Right ventricle myocardium superior (tissue), 1 donor: ENCODE results near the gene PIEZO2. TPM values are rescaled to one million over a fixed set of nuclear protein-coding genes. Genes with fewer than 3 reads are reported as not detected.

Source experiments
- ATAC-seq: fragments of 200-7000 bp; cut with Tn5 transposase; one replicate; pipeline ENCODE4 v1.9.1; 2020; ENCODE audit warnings: mild to moderate bottlenecking; ENCODE audit not compliant: poor library complexity
- DNase-seq: peaks from one replicate; pipeline ENCODE4 v3.0.0-alpha.2; 2020
- intact Hi-C: fragments of 100-400 bp; cut with DNase I; formaldehyde crosslinking; loops from one replicate; pipeline ENCODE4 v1.11.2; 2022
- total RNA-seq: library from RNA; stranded (reverse); fragmentation: NEBNext Ultra II Directional; extraction: Animal tissue kit (Norgen Biotek cat#: 25700); gene quantifications from one replicate; pipeline ENCODE4 v1.2.1, GENCODE V29; 2021
- donor health status: DM: no; HTN: yes; CAD: no; lungs with severe emphysema.

Gene PIEZO2
- total RNA-seq, 1 donor from 2014 or later, result 0.32 TPM

DNA sequence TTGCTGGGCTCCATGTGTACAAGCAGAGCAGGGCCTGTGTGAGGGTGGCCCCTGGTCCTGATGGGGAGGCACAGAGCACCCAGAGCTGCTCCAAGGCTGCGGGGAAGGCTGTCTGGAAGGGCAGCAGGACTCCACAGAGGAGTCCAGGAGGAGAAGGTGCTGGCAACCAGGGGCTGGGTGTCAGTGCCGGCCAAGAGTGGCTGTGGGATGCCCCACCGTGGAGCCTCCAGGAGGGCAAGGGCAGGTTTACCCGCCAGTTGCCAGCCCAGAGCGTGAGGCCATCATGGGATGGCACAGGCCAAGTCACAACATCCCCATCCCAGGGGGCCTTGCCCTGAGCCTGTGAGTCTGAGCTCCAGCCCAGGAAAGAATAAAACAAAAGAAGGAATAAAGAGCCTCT, 381.7 kb downstream of the PIEZO2 start:
- intact Hi-C loops, result no loop called here
- ATAC-seq, result no peak

DNA sequence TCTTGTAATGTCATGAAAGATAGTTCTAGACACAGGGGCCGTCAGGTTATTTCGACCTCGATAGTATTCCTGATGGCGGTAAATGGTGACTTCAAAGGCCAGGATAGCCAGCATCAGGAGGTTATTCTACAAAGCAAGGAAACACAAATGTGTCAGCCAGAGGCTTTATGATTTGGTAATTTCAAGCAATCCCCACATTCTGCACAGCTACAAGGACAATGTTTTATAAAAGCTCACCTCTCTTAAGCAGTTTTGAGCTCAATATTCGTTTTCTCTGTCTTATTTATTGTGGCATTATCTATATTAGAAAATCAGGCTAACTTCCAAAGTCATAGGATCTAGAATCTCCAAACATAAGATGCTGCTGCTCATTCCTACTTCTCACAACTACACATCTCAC, 388.4 kb downstream of the PIEZO2 start:
- DNase-seq, result no peak
- no peak for ATAC-seq
- intact Hi-C loops, result no loop called here

More for the DNA sequence above, 381.7 kb downstream of the PIEZO2 start:
- no peak for DNase-seq

GRCh38 chr18:10759241-10759640, 390.1 kb downstream of the PIEZO2 start:
- DNase-seq, result no peak
- ATAC-seq, result no peak
- intact Hi-C loops, result no loop called here

- ATAC-seq (no peak), DNase-seq (no peak)
- intact Hi-C loops, result no loop called here
These were observed 391.4 kb downstream of the PIEZO2 start for GRCh38 chr18:10757946-10758345.

DNA sequence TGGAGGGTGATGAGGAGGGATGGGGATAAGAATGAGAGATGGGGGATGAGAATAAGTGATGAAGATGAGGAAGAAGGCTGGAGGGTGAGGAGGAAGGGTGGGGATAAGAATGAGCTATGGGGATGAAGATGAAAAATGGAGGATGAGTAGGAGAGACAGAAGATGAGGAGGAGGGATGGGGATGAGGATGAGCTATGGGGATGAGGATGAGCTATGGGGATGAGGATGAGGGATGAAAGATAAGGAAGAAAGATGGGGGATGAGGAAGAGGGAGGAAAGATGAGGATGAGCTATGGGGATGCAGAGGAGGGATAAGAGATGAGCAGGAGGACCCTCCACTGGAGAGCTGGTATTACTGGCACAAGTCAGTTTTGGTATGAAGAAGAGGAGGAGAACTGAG, 392.0 kb downstream of the PIEZO2 start:
- ATAC-seq (no peak), DNase-seq (no peak)
- intact Hi-C loops, result no loop called here

DNA sequence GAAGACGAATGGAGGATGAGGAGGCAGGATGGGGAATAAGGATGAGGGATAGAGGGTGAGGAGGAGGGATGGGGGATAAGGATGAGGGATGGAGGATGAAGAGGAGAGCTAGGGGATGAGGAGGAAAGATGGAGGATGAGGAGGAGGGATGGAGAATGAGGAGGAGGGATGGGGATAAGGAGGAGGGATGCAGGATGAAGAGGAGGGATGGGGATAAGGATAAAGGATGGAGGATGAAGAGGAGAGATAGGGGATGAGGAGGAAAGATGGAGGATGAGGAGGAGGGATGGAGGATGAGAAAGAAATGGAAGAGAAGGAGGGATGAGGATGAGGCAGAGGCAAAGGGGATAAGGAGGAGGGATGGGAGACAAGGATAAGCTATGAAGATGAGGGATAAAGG, 393.5 kb downstream of the PIEZO2 start:
- DNase-seq (no peak), ATAC-seq (no peak)
- intact Hi-C loops, result no loop called here

DNA sequence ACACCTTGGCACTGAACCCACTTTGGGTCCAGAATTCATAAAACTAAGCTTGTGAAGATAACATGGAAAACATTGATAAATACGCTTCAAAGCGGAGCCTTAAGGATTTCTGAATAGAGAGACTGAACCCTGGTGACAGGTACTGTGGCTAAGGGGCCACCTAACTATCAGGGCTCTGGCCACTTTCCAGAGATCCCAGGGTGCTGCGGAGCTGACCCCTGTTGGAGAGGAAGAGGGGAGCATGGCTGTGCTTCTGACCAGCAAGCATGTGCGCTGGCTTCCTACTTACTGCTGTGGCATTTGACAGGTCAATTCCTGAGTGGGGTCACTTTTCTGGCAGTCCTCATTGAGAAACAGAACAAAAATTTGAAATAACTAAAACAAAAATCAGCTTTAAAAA, 395.2 kb downstream of the PIEZO2 start:
- intact Hi-C loops, result no loop called here
- DNase-seq, result no peak
- ATAC-seq, result no peak

GRCh38 chr18:10752382-10752781, 397.0 kb downstream of the PIEZO2 start:
- DNase-seq (no peak), ATAC-seq (no peak)
- intact Hi-C loops, result no loop called here

- intact Hi-C loops, result no loop called here
- DNase-seq (no peak), ATAC-seq (no peak)
These were observed 397.7 kb downstream of the PIEZO2 start for GRCh38 chr18:10751653-10752052.

DNA sequence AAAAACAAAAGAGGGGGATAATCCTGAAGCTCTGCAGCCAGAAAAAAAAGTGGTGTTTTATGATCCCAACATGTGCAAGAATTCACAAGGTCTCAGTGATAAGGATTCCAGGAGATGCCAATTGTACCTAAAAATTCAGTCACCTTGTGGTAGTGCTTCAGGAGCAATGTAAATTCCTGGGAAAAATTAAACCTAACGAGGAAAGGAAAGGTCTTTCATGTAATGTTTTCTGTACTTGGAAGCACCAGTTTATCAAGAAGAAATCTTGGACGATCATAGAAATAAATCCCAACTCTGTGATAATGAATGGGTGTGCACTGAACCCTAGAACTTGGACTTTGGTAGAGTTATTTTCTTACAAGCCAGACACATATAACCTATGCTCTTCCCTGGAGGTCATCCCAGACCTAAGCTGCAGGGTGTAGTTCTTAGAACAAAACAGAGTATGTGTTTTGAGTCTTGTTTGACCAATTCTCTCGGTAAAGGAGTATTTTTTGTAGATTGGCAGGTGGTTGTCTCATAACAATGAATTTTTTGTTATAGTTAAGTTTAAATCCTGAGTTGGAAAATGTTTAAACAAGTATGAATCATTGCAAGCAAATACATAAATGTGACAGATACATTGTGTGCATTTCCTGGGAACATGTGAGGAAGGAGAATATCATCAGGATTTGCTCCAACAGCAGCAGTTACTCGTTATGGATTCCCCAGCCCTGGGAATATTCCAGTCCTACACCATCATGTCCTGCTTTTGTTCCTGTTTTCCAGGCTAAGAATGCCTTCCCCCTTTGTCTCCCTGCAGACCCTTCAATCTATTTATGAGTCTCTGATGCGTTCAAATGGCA, 399.0 kb downstream of the PIEZO2 start:
- intact Hi-C loops, result no loop called here
- ATAC-seq, result no peak

GRCh38 chr18:10748641-10749040, 400.7 kb downstream of the PIEZO2 start:
- intact Hi-C loops, result no loop called here
- DNase-seq, result no peak
- ATAC-seq, result no peak

More for the DNA sequence above, 399.0 kb downstream of the PIEZO2 start:
- DNase-seq, result no peak

GRCh38 chr18:10745971-10746370, 403.4 kb downstream of the PIEZO2 start:
- ATAC-seq, result no peak
- no peak for DNase-seq
- intact Hi-C loops, result no loop called here

DNA sequence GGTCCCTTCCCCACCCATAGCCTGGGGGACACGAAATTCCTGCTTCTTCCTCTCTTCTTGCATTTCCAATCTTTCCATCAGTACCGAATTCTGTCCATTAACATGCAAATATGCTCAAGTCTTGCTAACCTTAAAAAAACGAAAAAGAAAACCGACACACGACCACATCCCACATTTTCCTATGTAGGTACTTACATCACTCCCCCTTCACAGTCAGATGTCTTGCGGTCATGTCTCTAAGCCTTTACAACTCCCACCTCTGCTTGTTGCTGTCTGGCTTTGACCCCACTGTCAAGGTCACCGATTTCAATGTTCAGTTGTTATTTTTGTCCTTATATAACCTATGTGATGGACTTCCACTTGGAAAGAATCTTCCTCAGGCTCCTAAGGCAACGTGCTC, 404.1 kb downstream of the PIEZO2 start:
- DNase-seq (no peak), ATAC-seq (no peak)
- intact Hi-C loops, result no loop called here

- intact Hi-C loops, result no loop called here
- no peak for ATAC-seq
- no peak for DNase-seq
These were observed 405.6 kb downstream of the PIEZO2 start for GRCh38 chr18:10743766-10744165.

GRCh38 chr18:10739152-10739551, 410.2 kb downstream of the PIEZO2 start:
- ATAC-seq (no peak), DNase-seq (no peak)
- intact Hi-C loops, result no loop called here

DNA sequence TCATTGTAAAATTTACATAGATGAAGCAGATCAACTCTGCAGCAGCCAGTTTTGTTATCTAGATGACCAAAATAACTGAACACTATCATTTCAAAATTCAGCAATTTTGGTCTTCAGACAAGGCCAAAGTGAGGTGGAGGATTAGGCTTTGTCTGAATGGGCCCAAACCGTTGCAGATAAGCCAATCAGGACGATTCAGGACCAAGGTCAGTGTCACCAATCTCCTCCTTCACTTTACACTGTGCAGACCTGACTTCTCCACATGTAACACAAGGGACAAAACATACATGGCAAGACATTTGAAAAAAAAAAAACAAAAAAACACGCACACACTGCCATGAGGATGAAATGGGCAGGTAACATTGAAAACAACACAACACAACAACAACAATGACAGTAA, 412.4 kb downstream of the PIEZO2 start:
- intact Hi-C loops, result no loop called here
- DNase-seq (no peak), ATAC-seq (no peak)

- ATAC-seq, result no peak
- intact Hi-C loops, result no loop called here
- DNase-seq, result no peak
These were observed 416.4 kb downstream of the PIEZO2 start for GRCh38 chr18:10732990-10733389.

DNA sequence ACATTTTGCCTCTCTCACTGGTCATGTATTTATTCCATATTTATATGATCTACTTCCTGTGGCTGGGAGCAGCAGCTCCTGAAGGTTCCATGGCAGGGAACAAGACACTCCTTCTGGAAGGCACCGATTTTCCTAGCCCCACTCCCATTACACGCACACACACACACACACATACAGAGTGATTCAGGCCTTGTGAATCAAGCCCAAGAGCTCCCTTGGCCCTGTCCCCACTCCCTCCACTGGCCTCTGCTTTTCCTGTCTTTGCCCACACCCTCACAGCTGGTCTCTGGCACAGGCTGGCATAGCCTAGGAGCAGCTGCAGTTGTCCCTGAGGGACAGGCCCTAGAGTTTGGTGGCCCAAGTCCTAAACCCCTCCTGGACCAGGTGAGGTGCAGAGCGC, 421.9 kb downstream of the PIEZO2 start:
- intact Hi-C loops, result no loop called here
- ATAC-seq (no peak), DNase-seq (no peak)

GRCh38 chr18:10726198-10727068, 422.9 kb downstream of the PIEZO2 start:
- peak; percentile 78 for ATAC-seq
- intact Hi-C loops, result no loop called here
- DNase-seq, result no peak

- DNase-seq, result no peak
- intact Hi-C loops, result no loop called here
- no peak for ATAC-seq
These were observed 424.7 kb downstream of the PIEZO2 start for GRCh38 chr18:10724666-10725065.
